Activated naive CD8-positive, alpha-beta T cell (primary cell): ENCODE data around the gene GTF3C1.
"Not testable (repeated sequence)": the region's sequence is repeated elsewhere in the genome, so short reads cannot be mapped to it uniquely, and the experiment has no call there.

Source experiments
- H3K27ac Mint-ChIP-seq: one replicate; pipeline ENCODE4 v1.8.0; 2021; ENCODE audit warnings: mixed read lengths
- H3K27me3 Mint-ChIP-seq: one replicate; pipeline ENCODE4 v1.8.0; 2021; ENCODE audit warnings: mixed read lengths
- H3K36me3 Mint-ChIP-seq: one replicate; pipeline ENCODE4 v1.8.0; 2021; ENCODE audit warnings: mixed read lengths
- H3K4me1 Mint-ChIP-seq: one replicate; pipeline ENCODE4 v1.8.0; 2021; ENCODE audit warnings: low read depth, mixed read lengths
- H3K4me3 Mint-ChIP-seq: one replicate; pipeline ENCODE4 v1.8.0; 2021; ENCODE audit warnings: mild to moderate bottlenecking, mixed read lengths
- H3K9me3 Mint-ChIP-seq: one replicate; pipeline ENCODE4 v1.8.0; 2021; ENCODE audit warnings: low read depth, mixed read lengths

The GTF3C1 gene

DNA sequence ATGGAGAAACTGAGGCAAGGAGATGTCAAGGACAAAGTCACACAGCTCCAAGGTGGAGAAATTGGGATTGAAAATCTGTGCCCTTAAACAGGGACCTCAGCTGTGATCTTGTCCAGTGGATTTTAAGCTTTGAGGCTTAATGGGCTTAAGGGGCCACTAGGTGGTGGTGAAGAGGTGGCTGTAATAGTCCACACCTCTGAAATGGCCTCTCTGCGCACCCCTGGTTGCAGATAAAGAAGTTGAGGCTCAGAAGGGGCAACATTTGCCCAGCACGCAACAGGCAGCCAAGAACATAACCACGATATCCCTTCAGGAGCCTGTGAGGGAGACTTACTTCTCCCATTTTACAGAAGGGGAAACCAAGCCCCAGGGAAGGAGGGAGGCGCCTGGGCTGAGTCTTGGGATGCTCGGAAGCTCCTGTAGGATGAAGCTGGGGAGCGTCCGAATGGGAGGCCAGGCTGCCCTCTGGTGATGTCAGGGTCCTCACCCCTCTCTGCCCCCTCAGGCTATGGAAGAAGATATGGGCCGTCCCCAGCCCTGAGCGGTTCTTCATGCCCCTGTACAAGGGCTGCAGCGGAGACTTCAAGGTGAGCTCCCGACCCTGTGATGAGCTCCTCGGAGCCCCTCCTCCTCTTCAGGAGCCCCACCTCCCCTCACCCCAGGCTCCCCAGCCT, 104.1 kb downstream of the GTF3C1 start:
- H3K27ac Mint-ChIP-seq = peak overlapping the region; percentile 84
- no peaks in the 10 kb centered on the region for H3K27me3 Mint-ChIP-seq
- peaks cover 66% of the 10 kb centered on the region for H3K4me1 Mint-ChIP-seq
- H3K9me3 Mint-ChIP-seq = no peaks in the 10 kb centered on the region
- H3K36me3 Mint-ChIP-seq = peaks cover 33% of the 10 kb centered on the region
- H3K4me3 Mint-ChIP-seq = peak overlapping the region; percentile 10

- Mint-ChIP-seq H3K4me3 (no peak overlapping the region), H3K27me3 (no peaks in the 10 kb centered on the region), H3K27ac (no peak overlapping the region), H3K9me3 (no peaks in the 10 kb centered on the region), H3K4me1 (peaks cover 54% of the 10 kb centered on the region), H3K36me3 (peaks cover 30% of the 10 kb centered on the region)
Measured at GRCh38 chr16:27444470-27444869, 105.2 kb downstream of the GTF3C1 start.

- peaks cover 35% of the 10 kb centered on the region for H3K36me3 Mint-ChIP-seq
- no peak overlapping the region for H3K27ac Mint-ChIP-seq
- H3K4me3 Mint-ChIP-seq = no peak overlapping the region
- no peaks in the 10 kb centered on the region for H3K9me3 Mint-ChIP-seq
- H3K4me1 Mint-ChIP-seq = peaks cover 53% of the 10 kb centered on the region
- H3K27me3 Mint-ChIP-seq = no peaks in the 10 kb centered on the region
Measured at GRCh38 chr16:27444015-27444414, 105.7 kb downstream of the GTF3C1 start.

DNA sequence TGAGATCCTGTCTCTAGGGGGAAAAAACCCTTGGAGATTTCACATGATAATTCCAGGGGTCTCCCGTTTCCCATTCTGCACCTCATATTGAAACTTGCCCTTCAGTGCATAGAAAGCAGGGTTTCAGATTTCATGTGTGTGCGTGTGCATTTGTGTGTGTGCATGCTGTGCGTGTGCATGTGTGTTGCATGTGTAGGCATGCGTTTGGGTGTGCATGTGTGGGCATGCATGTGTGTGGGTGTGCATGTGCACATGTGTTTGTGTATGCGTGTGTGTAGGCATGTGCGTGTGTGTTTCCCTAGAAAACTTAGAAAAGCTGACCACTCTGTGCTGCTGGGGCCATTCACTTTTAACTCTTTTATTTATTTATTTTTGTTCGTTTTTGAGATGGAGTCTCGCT, 107.7 kb downstream of the GTF3C1 start:
- H3K9me3 Mint-ChIP-seq = no peaks in the 10 kb centered on the region
- no peak overlapping the region for H3K27ac Mint-ChIP-seq

GRCh38 chr16:27441276-27441675, 108.4 kb downstream of the GTF3C1 start:
- H3K9me3 Mint-ChIP-seq = no peaks in the 10 kb centered on the region
- peaks cover 31% of the 10 kb centered on the region for H3K4me1 Mint-ChIP-seq
- peak overlapping the region; percentile 34 for H3K27ac Mint-ChIP-seq
- no peak overlapping the region for H3K4me3 Mint-ChIP-seq
- no peaks in the 10 kb centered on the region for H3K27me3 Mint-ChIP-seq
- peaks cover 26% of the 10 kb centered on the region for H3K36me3 Mint-ChIP-seq

More for the DNA sequence above, 107.7 kb downstream of the GTF3C1 start:
- Mint-ChIP-seq H3K4me1 (peaks cover 38% of the 10 kb centered on the region), H3K4me3 (no peak overlapping the region), H3K36me3 (peaks cover 30% of the 10 kb centered on the region), H3K27me3 (no peaks in the 10 kb centered on the region)

DNA sequence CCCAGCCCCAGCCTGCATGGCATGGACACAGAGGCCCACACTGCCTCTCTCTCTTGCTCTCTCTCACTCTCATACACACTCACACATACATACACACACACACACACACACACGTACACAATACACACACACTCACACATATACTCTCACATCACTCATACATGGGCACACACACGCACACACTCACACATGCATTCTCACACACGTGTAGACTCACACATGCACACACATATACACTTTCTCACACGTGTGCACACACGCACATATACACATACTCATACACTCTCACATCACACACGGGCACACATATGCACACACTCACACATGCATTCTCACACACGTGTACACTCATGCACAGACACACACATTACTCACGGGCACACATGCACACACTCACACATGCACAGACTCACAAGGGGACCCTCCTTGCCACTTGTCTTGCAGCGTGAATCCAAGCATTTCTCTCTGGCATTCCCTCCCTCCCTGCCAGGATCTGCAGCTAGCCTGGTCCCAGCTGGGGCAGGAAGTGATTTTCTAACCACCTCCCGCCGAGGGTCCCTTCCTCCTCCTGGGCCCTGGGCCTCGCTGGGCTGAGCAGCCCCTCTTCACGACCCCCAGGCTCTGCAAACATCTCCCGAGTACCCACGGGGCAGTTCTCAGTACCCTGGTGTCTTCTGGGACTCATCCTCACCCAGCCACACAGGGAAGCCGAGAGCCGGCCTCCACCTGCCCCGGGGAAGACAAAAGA, 110.3 kb downstream of the GTF3C1 start:
- Mint-ChIP-seq H3K4me3 (no peak overlapping the region), H3K4me1 (peaks cover 14% of the 10 kb centered on the region), H3K9me3 (no peaks in the 10 kb centered on the region), H3K27ac (peak overlapping the region; percentile 36), H3K27me3 (no peaks in the 10 kb centered on the region), H3K36me3 (peaks cover 19% of the 10 kb centered on the region)

DNA sequence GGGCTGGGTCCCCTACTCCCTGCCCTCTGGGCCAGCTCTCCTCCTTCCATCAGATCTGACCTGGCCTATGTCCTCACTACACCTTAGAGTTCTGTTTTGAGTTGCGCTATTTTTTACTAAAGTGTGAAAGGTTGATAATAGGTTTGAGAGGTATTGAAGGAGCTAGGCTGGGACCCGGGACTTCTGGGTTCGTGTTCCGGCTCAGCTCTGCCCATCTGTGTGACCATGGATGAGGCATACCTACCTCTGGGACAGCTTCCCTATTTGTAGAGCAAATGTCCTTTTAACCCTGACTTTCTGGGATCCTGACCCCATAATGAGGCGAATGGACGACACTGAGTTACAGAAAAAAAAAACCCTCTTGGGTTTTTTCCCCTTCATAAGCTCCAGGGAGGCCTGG, 111.8 kb downstream of the GTF3C1 start:
- Mint-ChIP-seq H3K4me1 (peaks cover 12% of the 10 kb centered on the region), H3K36me3 (peaks cover 16% of the 10 kb centered on the region), H3K4me3 (no peak overlapping the region), H3K27me3 (no peaks in the 10 kb centered on the region), H3K9me3 (no peaks in the 10 kb centered on the region), H3K27ac (peak overlapping the region; percentile 34)

GRCh38 chr16:27436921-27437650, 112.6 kb downstream of the GTF3C1 start:
- Mint-ChIP-seq H3K27ac (peak overlapping the region; percentile 75), H3K4me3 (no peak overlapping the region), H3K9me3 (no peaks in the 10 kb centered on the region), H3K4me1 (peaks cover 16% of the 10 kb centered on the region), H3K36me3 (peaks cover 11% of the 10 kb centered on the region), H3K27me3 (no peaks in the 10 kb centered on the region)

- Mint-ChIP-seq H3K27me3 (no peaks in the 10 kb centered on the region), H3K4me1 (peaks cover 22% of the 10 kb centered on the region), H3K9me3 (no peaks in the 10 kb centered on the region), H3K27ac (peak overlapping the region; percentile 75), H3K4me3 (no peak overlapping the region), H3K36me3 (peaks cover 9% of the 10 kb centered on the region)
Measured at GRCh38 chr16:27436065-27436464, 113.6 kb downstream of the GTF3C1 start.

DNA sequence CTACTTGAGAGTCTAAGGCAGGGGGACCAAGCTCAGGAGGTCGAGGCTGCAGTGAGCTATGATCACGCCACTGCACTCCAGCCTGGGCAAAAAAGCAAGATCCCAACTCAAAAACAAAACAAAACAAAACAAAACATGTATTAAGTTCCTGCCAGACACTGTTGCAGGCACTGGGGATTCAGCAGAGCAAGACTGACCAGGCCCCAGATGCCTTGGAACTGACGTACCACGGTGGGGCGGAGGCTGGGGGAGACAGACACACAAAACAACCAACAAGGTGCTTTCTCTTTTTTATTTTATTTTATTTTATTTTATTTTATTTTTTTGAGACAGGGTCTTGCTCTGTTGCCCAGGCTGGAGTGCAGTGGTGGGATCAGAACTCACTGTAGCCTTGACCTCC, 114.6 kb downstream of the GTF3C1 start:
- not testable (repeated sequence) for H3K36me3 Mint-ChIP-seq, H3K4me3 Mint-ChIP-seq, H3K9me3 Mint-ChIP-seq, H3K27me3 Mint-ChIP-seq, H3K27ac Mint-ChIP-seq
- peaks cover 27% of the 10 kb centered on the region for H3K4me1 Mint-ChIP-seq

DNA sequence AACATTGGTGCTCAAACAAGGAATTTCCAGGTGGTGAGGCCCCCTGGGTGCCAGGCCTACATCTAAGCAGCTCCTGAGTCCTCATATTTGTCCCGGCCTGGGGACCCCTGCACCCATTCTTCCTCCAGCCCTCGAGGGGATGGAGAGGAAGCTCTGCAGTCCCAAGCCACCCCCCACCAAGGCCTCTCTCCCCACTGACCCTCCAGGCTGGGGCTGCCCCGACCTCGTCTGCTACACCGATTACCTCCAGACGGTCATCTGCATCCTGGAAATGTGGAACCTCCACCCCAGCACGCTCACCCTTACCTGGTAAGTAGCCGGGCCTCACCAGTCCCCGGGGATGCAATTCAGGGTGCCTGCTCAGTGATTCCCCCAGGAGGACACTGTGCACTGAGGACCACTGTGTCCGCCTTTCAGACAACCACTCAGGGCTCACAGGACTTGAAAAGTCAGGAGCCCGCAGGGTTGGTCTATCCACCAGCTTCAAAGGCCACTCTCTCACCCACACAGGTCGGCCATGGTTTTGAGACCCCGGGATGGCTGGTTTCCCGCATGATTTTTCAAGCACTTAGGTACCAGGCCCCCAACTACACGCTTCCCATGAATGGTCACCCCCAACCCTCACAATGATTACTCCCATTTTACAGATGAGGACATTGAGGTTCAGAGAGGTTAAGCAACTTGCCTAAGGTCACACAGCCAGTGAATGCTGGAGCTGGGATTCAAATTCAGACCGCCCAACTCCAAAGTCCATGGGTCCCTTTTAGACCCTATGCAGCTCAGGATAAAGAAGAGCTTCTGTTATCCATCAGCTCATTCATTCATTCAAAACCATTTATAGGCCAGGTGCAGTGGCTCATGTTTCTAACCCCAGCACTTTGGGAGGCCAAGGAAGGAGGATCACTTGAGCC, 115.3 kb downstream of the GTF3C1 start:
- Mint-ChIP-seq H3K4me1 (peaks cover 27% of the 10 kb centered on the region), H3K27ac (peak overlapping the region; percentile 89), H3K9me3 (no peaks in the 10 kb centered on the region), H3K36me3 (peaks cover 8% of the 10 kb centered on the region), H3K27me3 (no peaks in the 10 kb centered on the region), H3K4me3 (no peak overlapping the region)

DNA sequence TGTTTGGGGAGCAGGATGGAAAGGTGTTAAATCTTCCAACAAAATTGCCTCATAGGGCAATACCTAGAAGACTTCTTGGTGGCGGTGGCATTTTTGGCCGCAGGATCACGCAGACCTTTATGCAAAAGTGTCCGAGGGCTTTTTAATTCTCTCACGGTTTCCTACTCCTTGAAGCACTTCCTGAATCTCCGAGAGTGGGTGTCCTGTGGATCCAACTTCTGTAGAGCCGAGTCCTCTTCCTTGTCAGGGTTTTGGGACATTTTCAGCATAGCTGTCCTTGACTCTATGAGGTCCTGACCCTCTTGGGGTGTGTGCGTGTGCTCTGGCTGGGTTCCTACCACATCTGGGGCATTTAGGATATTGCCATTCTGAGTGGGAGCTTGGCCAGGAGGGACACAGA, 116.1 kb downstream of the GTF3C1 start:
- H3K4me3 Mint-ChIP-seq = no peak overlapping the region
- peaks cover 28% of the 10 kb centered on the region for H3K4me1 Mint-ChIP-seq
- H3K36me3 Mint-ChIP-seq = peaks cover 6% of the 10 kb centered on the region
- no peaks in the 10 kb centered on the region for H3K27me3 Mint-ChIP-seq
- H3K27ac Mint-ChIP-seq = peak overlapping the region; percentile 89
- no peaks in the 10 kb centered on the region for H3K9me3 Mint-ChIP-seq

DNA sequence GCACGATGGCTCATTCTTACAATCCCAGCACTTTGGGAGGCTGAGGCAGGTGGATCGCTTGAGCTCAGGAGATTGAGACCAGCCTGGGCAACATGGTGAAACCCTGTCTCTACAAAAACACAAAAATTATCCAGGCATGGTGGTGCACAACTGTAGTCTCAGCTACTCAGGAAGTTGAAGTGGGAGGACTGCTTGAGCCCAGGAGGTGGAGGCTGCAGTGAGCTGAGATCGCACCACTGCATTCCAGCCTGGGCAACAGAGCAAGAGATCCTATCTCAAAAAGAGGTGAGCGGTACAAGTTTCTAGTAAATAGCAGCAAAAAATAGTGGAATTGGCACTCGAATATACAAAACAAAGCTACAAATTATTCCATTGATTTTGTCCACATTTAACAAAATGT, 116.5 kb downstream of the GTF3C1 start:
- not testable (repeated sequence) for H3K27me3 Mint-ChIP-seq, H3K9me3 Mint-ChIP-seq, H3K36me3 Mint-ChIP-seq, H3K4me3 Mint-ChIP-seq
- peaks cover 31% of the 10 kb centered on the region for H3K4me1 Mint-ChIP-seq
- peak overlapping the region; percentile 89 for H3K27ac Mint-ChIP-seq

DNA sequence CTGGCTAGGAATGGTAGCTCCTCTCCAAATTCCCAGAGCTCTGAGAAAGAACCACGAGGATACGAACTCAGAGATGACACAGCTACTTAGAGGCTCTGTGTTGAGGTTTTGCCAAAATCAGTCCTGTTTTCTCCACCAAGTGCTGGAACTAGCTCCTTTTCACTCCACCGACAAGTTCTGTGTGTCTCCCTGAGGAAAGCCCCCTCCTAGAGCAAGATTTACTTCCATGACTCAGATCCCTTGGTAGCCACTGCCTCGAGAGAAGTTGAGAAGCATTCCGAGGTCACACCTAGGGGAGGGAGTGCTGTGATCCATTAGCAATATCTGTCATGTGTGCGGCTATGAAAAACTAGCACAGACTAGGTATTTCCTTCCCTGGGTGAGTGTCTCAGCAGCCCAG, 117.2 kb downstream of the GTF3C1 start:
- peaks cover 6% of the 10 kb centered on the region for H3K36me3 Mint-ChIP-seq
- H3K4me1 Mint-ChIP-seq = peaks cover 35% of the 10 kb centered on the region
- H3K4me3 Mint-ChIP-seq = no peak overlapping the region
- H3K27me3 Mint-ChIP-seq = no peaks in the 10 kb centered on the region
- H3K27ac Mint-ChIP-seq = peak overlapping the region; percentile 89
- H3K9me3 Mint-ChIP-seq = no peaks in the 10 kb centered on the region
